K562 (cell line): ENCODE measurements around the gene LMAN2. TPM values are rescaled to one million over a fixed set of nuclear protein-coding genes. Genes with fewer than 3 reads are reported as not detected.

Source experiments
- ARID2 ChIP-seq: fragments of 450-650 bp; IDR thresholded peaks from 2 replicates; pipeline ENCODE4 v1.6.1; 2017; ENCODE audit warnings: antibody characterized with exemption, mild to moderate bottlenecking
- E2F3 ChIP-seq: fragments of 250-450 bp; sonication (Bioruptor Pico); IDR thresholded peaks from 2 replicates; pipeline ENCODE4 v1.4.0; 2020; ENCODE audit warnings: mild to moderate bottlenecking
- ETV1 ChIP-seq: fragments of 450-650 bp; conservative IDR thresholded peaks from 2 replicates; pipeline ENCODE4 v1.6.1; 2016; ENCODE audit warnings: missing genetic modification characterization, control low read depth, low read depth, missing compliant biosample characterization
- GATAD2B ChIP-seq: fragments of 450-650 bp; IDR thresholded peaks from 2 replicates; pipeline ENCODE4 v1.6.1; 2017; ENCODE audit warnings: mild to moderate bottlenecking, borderline replicate concordance
- HDAC3 ChIP-seq: fragments of 450-650 bp; IDR thresholded peaks from 2 replicates; pipeline ENCODE4 v1.6.1; 2018; ENCODE audit warnings: borderline replicate concordance, mild to moderate bottlenecking, moderate library complexity; ENCODE audit not compliant: partially characterized antibody
- KHSRP ChIP-seq: fragments of 450-650 bp; IDR thresholded peaks from 2 replicates; pipeline ENCODE4 v1.6.1; 2017
- KLF1 ChIP-seq: fragments of 450-650 bp; IDR thresholded peaks from 2 replicates; pipeline ENCODE4 v1.6.1; 2016; ENCODE audit warnings: missing genetic modification characterization, missing compliant biosample characterization
- MIER1 ChIP-seq: fragments of 450-650 bp; IDR thresholded peaks from 2 replicates; pipeline ENCODE4 v1.6.1; 2016; ENCODE audit warnings: antibody characterized with exemption, mild to moderate bottlenecking, low read depth
- MTA1 ChIP-seq: fragments of 450-650 bp; IDR thresholded peaks from 2 replicates; pipeline ENCODE4 v1.6.1; 2017; ENCODE audit warnings: borderline replicate concordance
- POLR2A ChIP-seq: fragments of 450-650 bp; conservative IDR thresholded peaks from 2 replicates; pipeline ENCODE4 v1.6.1; 2016
- RNF2 ChIP-seq: sonication (generic); IDR thresholded peaks from 2 replicates; pipeline ENCODE4 v1.6.1; 2016
- TAF9B ChIP-seq: fragments of 450-650 bp; IDR thresholded peaks from 2 replicates; pipeline ENCODE4 v1.6.1; 2018; ENCODE audit warnings: mild to moderate bottlenecking; ENCODE audit not compliant: partially characterized antibody
- THAP12 ChIP-seq: fragments of 250-450 bp; sonication (Bioruptor Pico); IDR thresholded peaks from 2 replicates; pipeline ENCODE4 v1.9.0; 2021; ENCODE audit warnings: mild to moderate bottlenecking, inconsistent platforms
- ZBTB40 ChIP-seq, 2 experiments: fragments of 450-650 bp in 1 of 2; sonication (generic) in 1 of 2; formaldehyde crosslinking in 1 of 2; IDR thresholded peaks; 2 replicates each; pipeline versions ENCODE4 v1.7.1 to v1.9.0; 2016 to 2022; ENCODE audit warnings: inconsistent platforms in 1 of 2, mild to moderate bottlenecking in 1 of 2, missing genetic modification reagents in 1 of 2
- ZC3H4 ChIP-seq: sonication (generic); formaldehyde crosslinking; IDR thresholded peaks from 2 replicates; pipeline ENCODE4 v1.9.0; 2021; ENCODE audit warnings: missing genetic modification reagents, borderline replicate concordance
- ZNF184 ChIP-seq: sonication (generic); formaldehyde crosslinking; IDR thresholded peaks from 2 replicates; pipeline ENCODE4 v1.5.0; 2020; ENCODE audit warnings: missing genetic modification reagents
- ZNF263 ChIP-seq: sonication (generic); formaldehyde crosslinking; IDR thresholded peaks from 2 replicates; pipeline ENCODE4 v1.8.0; 2022; ENCODE audit warnings: mild to moderate bottlenecking, missing genetic modification reagents, borderline replicate concordance
- ZNF274 ChIP-seq: IDR thresholded peaks from 2 replicates; pipeline ENCODE4 v1.6.1; 2011; ENCODE audit warnings: low read depth, mild to moderate bottlenecking, low read length, moderate library complexity, borderline replicate concordance
- ZNF311 ChIP-seq: fragments of 250-450 bp; sonication (Bioruptor Pico); IDR thresholded peaks from 2 replicates; pipeline ENCODE4 v1.4.0; 2020; ENCODE audit warnings: mild to moderate bottlenecking, moderate library complexity
- polyA plus RNA-seq, 8 experiments: library from polyadenylated mRNA; depleted of rRNA in 4 of 8; stranded (reverse) in 5 of 8; unstranded in 3 of 8; fragments of >200 nt; fragmentation: Nextera tagmentation in 2 of 8; fragmentation: Illumina TruSeq in 1 of 8; extraction: Ambion mirVana in 2 of 8; extraction: Trizol in 1 of 8; gene quantifications; 2 replicates each; pipeline versions ENCODE4 v1.2.1 to v1.2.3, GENCODE V29; 2011 to 2014; ENCODE audit warnings: inconsistent platforms in 1 of 8, missing spikeins in 1 of 8
- total RNA-seq, 7 experiments: library from RNA; depleted of rRNA in 6 of 7; stranded (reverse); fragments of >200 nt in 6 of 7; fragmentation: Illumina TruSeq in 2 of 7; extraction: Trizol in 2 of 7; gene quantifications; 2 replicates each; pipeline versions ENCODE4 v1.2.1 to v1.2.3, GENCODE V29; 2011 to 2021; ENCODE audit warnings: low replicate concordance in 1 of 7

The LMAN2 gene
- total and polyA plus RNA-seq, 9 of the 15 experiments (the other 6 are each of a cell fraction or from before 2014, with no cell fraction given): 2.7 to 254 (median 136) TPM

- TF ChIP-seq ZNF263 (CRISPR knock-in tag) (peak; percentile 57; the same call in 1 of the 2 replicates), RNF2 (no peak), E2F3 (CRISPR knock-in tag) (no peak), KHSRP (no peak), ZNF311 (CRISPR knock-in tag) (no peak), ZNF274 (no peak), MIER1 (no peak), ARID2 (no peak), ZC3H4 (CRISPR knock-in tag) (0 out of 2 replicates have a peak, but pooled peaks have one; percentile 7), ZBTB40 (IDR thresholded peaks at IDR 0.05) (no peak), ZBTB40 (CRISPR knock-in tag; IDR thresholded peaks at IDR 0.05) (no peak), KLF1 (tag) (no peak), MTA1 (no peak), ZNF184 (CRISPR knock-in tag) (no peak), TAF9B (no peak), GATAD2B (no peak), POLR2A (no peak), THAP12 (CRISPR knock-in tag) (no peak), ETV1 (tag) (no peak), HDAC3 (no peak)
Measured at GRCh38 chr5:177368869-177369644, 17.6 kb upstream of the LMAN2 start (continued).
